Heart left ventricle (tissue), 16 donors: ENCODE results near the gene RMND1. TPM values are rescaled to one million over a fixed set of nuclear protein-coding genes. Genes with fewer than 3 reads are reported as not detected.

Source experiments
- ATAC-seq, 4 donors: fragments of 200-7000 bp; cut with Tn5 transposase; one replicate each; pipeline ENCODE4 v1.9.1; 2020 to 2022; ENCODE audit warnings: moderate library complexity in 4 of 4, mild to moderate bottlenecking in 3 of 4, moderate number of reproducible peaks in 1 of 4
- DNase-seq, 5 donors: peaks; one replicate each; pipeline ENCODE4 v3.0.0-alpha.2; 2020
- H3K27ac ChIP-seq, 12 donors: fragments of 200-600 bp; sonication (generic) in 4 of 12; one replicate each; pipeline versions ENCODE4 v1.5.0 to v1.8.0; 2016 to 2022; ENCODE audit warnings: mild to moderate bottlenecking in 2 of 12
- H3K27me3 ChIP-seq, 9 donors: fragments of 200-600 bp; sonication (generic) in 2 of 9; one replicate each; pipeline versions ENCODE4 v1.5.1 to v1.8.0; 2016 to 2022; ENCODE audit warnings: mild to moderate bottlenecking in 3 of 9
- H3K36me3 ChIP-seq, 9 donors: fragments of 200-600 bp; sonication (generic) in 2 of 9; one replicate each; pipeline versions ENCODE4 v1.5.0 to v1.8.0; 2018 to 2022; ENCODE audit warnings: mild to moderate bottlenecking in 2 of 9
- H3K4me1 ChIP-seq, 12 donors: fragments of 200-600 bp; sonication (generic) in 4 of 12; one replicate each; pipeline versions ENCODE4 v1.5.0 to v1.8.0; 2016 to 2022; ENCODE audit warnings: mild to moderate bottlenecking in 3 of 12
- H3K4me3 ChIP-seq, 12 donors: fragments of 200-600 bp; sonication (generic) in 4 of 12; one replicate each; pipeline versions ENCODE4 v1.5.0 to v1.8.0; 2017 to 2022; ENCODE audit warnings: mild to moderate bottlenecking in 9 of 12, moderate library complexity in 4 of 12
- H3K9me3 ChIP-seq, 12 donors: fragments of 200-600 bp; sonication (generic) in 4 of 12; one replicate each; pipeline versions ENCODE4 v1.5.0 to v1.8.0; 2016 to 2022; ENCODE audit warnings: mild to moderate bottlenecking in 1 of 12
- CTCF ChIP-seq, 12 donors: fragments of 200-600 bp; sonication (generic) in 4 of 12; IDR thresholded peaks; one replicate each; pipeline versions ENCODE4 v1.5.0 to v1.8.0; 2018 to 2022; ENCODE audit warnings: antibody characterized with exemption in 12 of 12, mild to moderate bottlenecking in 5 of 12
- POLR2A ChIP-seq, 2 donors: fragments of 450-650 bp; IDR thresholded peaks; one replicate each; pipeline ENCODE4 v1.6.1; 2017; ENCODE audit warnings: antibody characterized with exemption in 2 of 2, mild to moderate bottlenecking in 2 of 2, moderate library complexity in 2 of 2
- WGBS, 4 donors: extraction: QIAGEN DNeasy Blood & Tissue Kit in 2 of 4; methylation state at CpG; one replicate each; pipeline versions ENCODE4 v1.1.5 to v1.1.7; 2013 to 2018; 5-methylcytosine and 5-hydroxymethylcytosine counted together
- intact Hi-C, 10 donors: fragments of 100-400 bp; cut with DNase I; formaldehyde crosslinking; loops; one replicate each; pipeline versions ENCODE4 v1.11.1 to v1.14.2; 2022
- polyA plus RNA-seq, 2 donors: library from polyadenylated mRNA; stranded (reverse); fragments of 200-250 nt; gene quantifications; one replicate each; pipeline ENCODE4 v1.2.3, GENCODE V29; 2013
- total RNA-seq, 9 donors: library from RNA; depleted of rRNA in 2 of 9; stranded (reverse); fragments of >200 nt in 2 of 9; fragmentation: NEBNext Ultra II Directional in 3 of 9; extraction: Animal tissue kit (Norgen Biotek cat#: 25700) in 3 of 9; gene quantifications; one replicate each; pipeline versions ENCODE4 v1.1.0 to v1.2.4, GENCODE V29; 2016 to 2023
- donor health status: ischemic (EF 13 %, LVEDD 7.1; RV severe dilation, severe dysfunction).
- donor health status: healthy with polysubstance abuse.
- donor health status: DM: no; HTN: yes; CAD: no.
- donor health status: DM: no; HTN: no; CAD: no.
- donor health status: ischemic (EF 25% LVEDD 6.9; RV normal size, moderate dysfunction).
- donor health status: ischemic (EF 25% LVEDD 5.7; RV mildly dilated, moderate dysfunction).
- donor health status: healthy.
- donor health status: DM: yes; HTN: yes; CAD: no.
- donor health status: ischemic (EF 35%, LVEDD 5.7; RV mildly dilated, moderate dysfunction).
- donor health status: nonischemic (EF 11% LVEDD 7.7; RV severe dilation, severe dysfunction).
- donor health status: DM: yes; HTN: yes; CAD: no.
- donor health status: PGD.
- donor health status: ischemic (EF 29% LVEDD 5.4; RV normal size, mild dysfunction).
- donor health status: nonischemic (EF 23%, LVEDD 6.1; RV moderate dilation, normal function).

RMND1 gene
- total and polyA plus RNA-seq, 11 donors: 10.2 to 21.5 (median 17.0) TPM

GRCh38 chr6:151412909-151413308, 39.0 kb downstream of the RMND1 start:
- peak overlapping the region in 1 of 12 donors; percentile 10 for H3K27ac ChIP-seq
- no peaks in the 10 kb centered on the region for H3K27me3 ChIP-seq
- ATAC-seq: peak in 1 of 4 donors; percentile 29
- WGBS, 4 donors: 91 to 97% (median 94%) methylated on average over 3 of the region's 3 CpGs
- no peak for TF ChIP-seq CTCF (IDR thresholded peaks at IDR 0.05)
- H3K9me3 ChIP-seq: no peaks in the 10 kb centered on the region
- DNase-seq: no peak
- H3K4me1 ChIP-seq: peaks cover 0 to 4% (median 0%) of the 10 kb centered on the region in 12 donors
- no peak overlapping the region for H3K4me3 ChIP-seq
- intact Hi-C loops: no loop called here
- peaks cover 0 to 89% (median 56%) of the 10 kb centered on the region in 9 donors for H3K36me3 ChIP-seq

- Histone ChIP-seq H3K36me3 (peaks cover 0 to 79% (median 48%) of the 10 kb centered on the region in 9 donors), H3K4me3 (no peak overlapping the region), H3K27me3 (no peaks in the 10 kb centered on the region), H3K9me3 (no peaks in the 10 kb centered on the region), H3K27ac (no peak overlapping the region), H3K4me1 (peaks cover 0 to 14% (median 0%) of the 10 kb centered on the region in 12 donors)
- 89 to 95% (median 93%) methylated on average over 7 of the region's 7 CpGs for WGBS, 4 donors
- DNase-seq (no peak), ATAC-seq (no peak)
- no peak for TF ChIP-seq CTCF (IDR thresholded peaks at IDR 0.05)
- intact Hi-C loops: loop anchor here in 6 of 10 donors (5.0 to 10.0 kb wide), 3 partner anchors 63 to 68 kb away; no protein-coding TSS in a partner anchor
Observed at GRCh38 chr6:151409679-151410078, 42.2 kb downstream of the RMND1 start.

- H3K27me3 ChIP-seq: no peaks in the 10 kb centered on the region
- no peaks in the 10 kb centered on the region for H3K9me3 ChIP-seq
- no peak overlapping the region for H3K4me3 ChIP-seq
- 95 to 99% (median 96%) methylated on average over 2 of the region's 2 CpGs for WGBS, 4 donors
- TF ChIP-seq CTCF (IDR thresholded peaks at IDR 0.05) (no peak), POLR2A (IDR thresholded peaks at IDR 0.05) (no peak)
- H3K4me1 ChIP-seq: peaks cover 0 to 14% (median under 1%) of the 10 kb centered on the region in 12 donors
- ATAC-seq (no peak), DNase-seq (no peak)
- H3K27ac ChIP-seq: no peak overlapping the region
- intact Hi-C loops: loop anchor here in 6 of 10 donors (5.0 to 10.0 kb wide), 3 partner anchors 63 to 68 kb away; no protein-coding TSS in a partner anchor
- H3K36me3 ChIP-seq: peaks cover 0 to 79% (median 48%) of the 10 kb centered on the region in 9 donors
Observed at GRCh38 chr6:151409260-151409659, 42.7 kb downstream of the RMND1 start.

GRCh38 chr6:151408858-151409257, 43.1 kb downstream of the RMND1 start:
- H3K4me1 ChIP-seq: peaks cover 0 to 14% (median 1%) of the 10 kb centered on the region in 12 donors
- H3K27ac ChIP-seq: no peak overlapping the region
- H3K9me3 ChIP-seq: no peaks in the 10 kb centered on the region
- WGBS, 4 donors: 83 to 89% (median 84%) methylated on average over 2 of the region's 2 CpGs
- ATAC-seq (no peak), DNase-seq (no peak)
- intact Hi-C loops: loop anchor here in 6 of 10 donors (5.0 to 10.0 kb wide), 3 partner anchors 63 to 68 kb away; no protein-coding TSS in a partner anchor
- H3K27me3 ChIP-seq: no peaks in the 10 kb centered on the region
- peaks cover 0 to 79% (median 47%) of the 10 kb centered on the region in 9 donors for H3K36me3 ChIP-seq
- no peak overlapping the region for H3K4me3 ChIP-seq
- TF ChIP-seq CTCF (IDR thresholded peaks at IDR 0.05) (no peak), POLR2A (IDR thresholded peaks at IDR 0.05) (no peak)
